ENCODE measurements around the gene GRK3.

GRK3 gene

DNA sequence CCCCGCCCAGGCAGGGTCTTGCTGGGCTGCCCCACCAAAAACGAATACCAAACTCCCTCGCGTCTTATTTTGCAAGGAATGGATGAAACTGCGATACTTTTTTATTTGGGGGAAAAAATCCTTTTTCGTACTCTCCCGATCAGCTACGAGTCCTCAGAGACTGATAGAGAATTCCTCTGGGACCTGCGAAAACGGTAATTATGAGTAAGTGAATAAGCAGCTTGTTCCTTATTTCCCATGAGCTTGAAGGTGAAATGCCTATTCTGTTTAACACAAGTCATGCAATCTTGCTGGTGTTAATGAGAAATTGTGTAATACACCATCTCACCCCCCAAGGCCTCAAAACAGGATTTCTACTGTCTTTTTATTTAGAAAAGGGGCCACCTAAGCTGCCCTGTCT lies 5.5 kb downstream of the GRK3 start:
- TF ChIP-seq GATA2 (IDR thresholded peaks at IDR 0.05; ENCODE audit: low read depth, low read length) (no peak), GATA3 (IDR thresholded peaks at IDR 0.05; ENCODE audit: low read depth, low read length) (no peak)

DNA sequence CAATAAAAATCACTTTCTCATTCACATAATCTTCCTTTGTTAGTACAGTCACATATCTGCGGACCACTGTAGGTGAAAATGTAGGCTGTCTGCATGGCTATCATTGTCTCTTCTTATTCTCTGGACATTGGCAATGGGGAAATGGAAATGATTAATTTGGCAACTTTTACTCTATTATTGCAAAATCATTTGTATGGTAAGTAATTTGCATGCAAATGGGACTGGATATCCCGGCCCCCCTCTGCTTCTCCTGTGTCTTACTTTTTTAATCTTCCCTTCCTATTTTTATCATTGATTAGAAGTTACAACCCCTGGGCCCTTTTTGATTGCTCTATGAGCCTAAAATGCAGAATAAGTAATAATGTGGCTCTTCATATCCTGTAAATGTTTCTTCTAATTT lies 6.0 kb downstream of the GRK3 start:
- TF ChIP-seq GATA2 (IDR thresholded peaks at IDR 0.05; ENCODE audit: low read depth, low read length) (no peak), GATA3 (IDR thresholded peaks at IDR 0.05; ENCODE audit: low read depth, low read length) (no peak)

DNA sequence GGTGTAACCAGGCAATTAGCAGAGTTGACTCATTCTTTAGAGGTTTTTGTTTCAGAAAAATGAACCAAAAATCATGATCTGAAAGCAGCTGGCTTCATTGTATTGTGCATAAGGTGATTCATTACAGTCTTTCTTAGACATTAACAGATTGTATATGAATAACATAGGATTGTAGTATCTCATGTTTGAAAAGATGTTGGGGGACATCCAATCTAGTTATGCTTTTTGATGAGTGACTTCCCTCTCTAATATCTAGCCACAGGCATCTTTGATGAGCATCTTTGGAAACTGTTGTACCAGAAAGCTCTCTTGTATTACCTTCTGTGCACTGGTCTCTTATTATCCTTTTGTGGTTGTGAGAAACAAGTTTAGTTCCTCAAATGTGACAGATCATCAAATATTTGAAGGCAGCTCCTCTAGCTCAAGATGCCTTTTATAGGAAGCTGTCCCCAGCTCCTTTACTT lies 8.3 kb downstream of the GRK3 start:
- no peak for TF ChIP-seq GATA3 (IDR thresholded peaks at IDR 0.05; ENCODE audit: low read depth, low read length)
- no peak for TF ChIP-seq GATA2 (IDR thresholded peaks at IDR 0.05; ENCODE audit: low read depth, low read length)

DNA sequence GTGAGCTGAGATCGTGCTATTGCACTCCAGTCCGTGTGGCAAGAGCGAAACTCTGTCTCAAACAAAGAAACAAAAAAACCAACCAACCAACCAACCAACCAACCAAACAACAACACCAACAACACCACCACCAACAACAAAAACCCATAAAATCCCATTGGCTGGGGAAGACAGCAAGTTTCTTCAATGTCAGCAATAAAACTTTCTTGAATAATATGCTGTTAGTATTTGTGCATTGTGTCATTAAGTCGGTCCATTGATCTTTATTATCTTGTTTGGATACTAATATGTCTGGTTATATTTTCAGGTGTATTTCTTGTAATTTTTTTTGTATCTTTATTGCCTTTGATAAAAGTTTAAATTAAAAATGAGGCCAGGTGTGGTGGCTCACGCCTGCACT lies 9.4 kb downstream of the GRK3 start:
- TF ChIP-seq GATA3 (IDR thresholded peaks at IDR 0.05; ENCODE audit: low read depth, low read length) (no peak), GATA2 (IDR thresholded peaks at IDR 0.05; ENCODE audit: low read depth, low read length) (no peak)

GRCh38 chr22:25574736-25575135 lies 10.3 kb downstream of the GRK3 start:
- TF ChIP-seq GATA2 (IDR thresholded peaks at IDR 0.05; ENCODE audit: low read depth, low read length) (no peak), GATA3 (IDR thresholded peaks at IDR 0.05; ENCODE audit: low read depth, low read length) (no peak)

DNA sequence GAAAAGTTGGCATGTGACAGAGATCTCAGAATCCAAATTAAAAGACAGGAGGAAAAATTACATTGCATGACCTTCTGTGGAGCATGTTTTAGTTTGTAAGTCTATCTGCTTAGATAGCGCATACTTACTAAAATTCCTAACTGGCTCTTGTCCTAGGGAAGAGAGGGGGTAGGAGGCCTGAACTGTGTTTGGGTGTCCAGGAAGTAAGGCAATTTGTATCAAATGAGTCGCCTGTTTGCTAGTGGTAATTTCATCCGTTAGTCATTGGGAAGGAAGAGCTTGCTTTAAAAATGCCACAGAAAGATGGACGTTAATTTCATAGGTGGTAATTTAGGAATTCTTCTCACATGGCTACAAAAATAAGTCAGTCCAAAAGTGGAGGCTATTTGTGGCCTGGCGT lies 18.5 kb downstream of the GRK3 start:
- TF ChIP-seq GATA2 (IDR thresholded peaks at IDR 0.05; ENCODE audit: low read depth, low read length): no peak
- TF ChIP-seq GATA3 (IDR thresholded peaks at IDR 0.05; ENCODE audit: low read depth, low read length): no peak

- TF ChIP-seq GATA3 (IDR thresholded peaks at IDR 0.05; ENCODE audit: low read depth, low read length) (no peak), GATA2 (IDR thresholded peaks at IDR 0.05; ENCODE audit: low read depth, low read length) (no peak)
Measured at GRCh38 chr22:25598609-25599008, 34.1 kb downstream of the GRK3 start.

DNA sequence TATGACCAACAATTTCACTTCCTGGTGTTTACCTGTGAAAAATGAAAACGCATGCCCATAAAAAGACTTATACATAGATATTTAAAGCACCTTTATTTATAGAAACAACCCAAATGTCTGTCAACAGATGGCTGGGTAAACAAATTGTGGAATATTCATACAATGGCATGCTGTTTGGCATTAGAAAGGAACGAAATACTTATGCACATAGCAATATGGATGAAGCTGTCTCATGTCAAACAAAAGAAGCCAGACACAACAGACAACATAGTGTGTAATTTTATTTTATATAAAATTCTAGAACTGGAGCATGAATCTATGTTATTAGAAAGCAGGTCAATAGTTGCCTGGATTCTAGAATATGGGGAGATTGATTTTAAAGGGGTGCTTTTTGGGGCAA lies 38.0 kb downstream of the GRK3 start:
- no peak for TF ChIP-seq GATA2 (IDR thresholded peaks at IDR 0.05; ENCODE audit: low read depth, low read length)
- TF ChIP-seq GATA3 (IDR thresholded peaks at IDR 0.05; ENCODE audit: low read depth, low read length): no peak

DNA sequence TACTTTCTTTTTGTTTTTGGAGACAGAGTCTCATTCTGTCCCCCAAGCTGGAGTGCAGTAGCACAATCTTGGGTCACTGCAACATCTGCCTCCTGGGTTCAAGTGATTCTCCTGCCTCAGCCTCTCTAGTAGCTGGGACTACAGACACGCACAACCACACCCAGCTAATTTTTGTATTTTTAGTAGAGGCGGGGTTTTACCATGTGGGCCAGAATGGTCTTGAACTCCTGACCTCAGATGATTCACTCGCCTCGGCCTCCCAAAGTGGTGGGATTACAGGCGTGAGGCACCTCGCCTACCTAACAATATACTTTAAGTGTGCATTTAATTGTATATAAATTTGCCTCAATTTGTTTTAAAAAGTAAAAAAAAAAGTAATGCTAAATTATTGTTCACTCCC lies 38.4 kb downstream of the GRK3 start:
- no peak for TF ChIP-seq GATA3 (IDR thresholded peaks at IDR 0.05; ENCODE audit: low read depth, low read length)
- no peak for TF ChIP-seq GATA2 (IDR thresholded peaks at IDR 0.05; ENCODE audit: low read depth, low read length)

GRCh38 chr22:25621986-25622385 lies 57.5 kb downstream of the GRK3 start:
- TF ChIP-seq GATA2 (IDR thresholded peaks at IDR 0.05; ENCODE audit: low read depth, low read length): no peak
- no peak for TF ChIP-seq GATA3 (IDR thresholded peaks at IDR 0.05; ENCODE audit: low read depth, low read length)

DNA sequence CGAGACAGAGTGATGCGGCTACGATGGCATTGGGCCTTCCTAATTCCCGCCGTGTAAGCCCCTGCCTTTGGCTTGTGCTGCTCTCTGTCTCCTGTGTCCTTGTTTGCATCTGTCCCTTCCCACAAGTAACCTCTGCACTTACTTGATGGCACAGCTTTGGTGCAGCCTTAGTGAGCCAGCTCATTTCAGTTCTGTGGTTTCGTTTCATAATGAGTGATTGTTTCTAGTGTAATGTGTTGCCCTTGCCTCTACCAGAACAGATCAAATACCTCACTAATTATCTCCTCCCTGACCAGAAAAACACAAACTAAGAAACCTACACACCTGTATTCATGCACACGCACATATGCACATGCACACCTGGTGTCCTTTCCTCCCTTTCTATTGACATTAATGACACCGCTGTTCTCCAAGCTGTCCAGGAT lies 58.8 kb downstream of the GRK3 start:
- no peak for TF ChIP-seq GATA2 (IDR thresholded peaks at IDR 0.05; ENCODE audit: low read depth, low read length)
- TF ChIP-seq GATA3 (IDR thresholded peaks at IDR 0.05; ENCODE audit: low read depth, low read length): no peak

DNA sequence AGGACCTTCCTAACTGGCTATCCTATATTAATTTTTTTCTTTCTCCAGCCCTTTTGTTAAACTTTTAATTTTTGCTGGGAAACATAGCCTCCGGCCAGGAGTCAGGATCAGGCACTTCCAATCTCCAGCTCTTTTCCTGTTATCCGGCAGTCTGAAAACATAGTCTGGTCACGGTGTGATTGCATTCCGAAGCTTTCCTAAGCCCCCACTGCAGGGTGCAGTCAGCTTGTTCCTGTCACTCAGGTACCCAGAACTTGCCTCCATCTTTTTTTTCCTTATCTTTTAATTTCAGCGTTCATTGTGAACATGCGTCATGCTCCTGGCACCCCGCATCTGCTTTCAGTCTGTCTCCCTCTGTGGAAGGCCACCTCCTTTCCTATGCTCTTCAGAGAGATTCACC lies 59.4 kb downstream of the GRK3 start:
- no peak for TF ChIP-seq GATA3 (IDR thresholded peaks at IDR 0.05; ENCODE audit: low read depth, low read length)
- TF ChIP-seq GATA2 (IDR thresholded peaks at IDR 0.05; ENCODE audit: low read depth, low read length): no peak

DNA sequence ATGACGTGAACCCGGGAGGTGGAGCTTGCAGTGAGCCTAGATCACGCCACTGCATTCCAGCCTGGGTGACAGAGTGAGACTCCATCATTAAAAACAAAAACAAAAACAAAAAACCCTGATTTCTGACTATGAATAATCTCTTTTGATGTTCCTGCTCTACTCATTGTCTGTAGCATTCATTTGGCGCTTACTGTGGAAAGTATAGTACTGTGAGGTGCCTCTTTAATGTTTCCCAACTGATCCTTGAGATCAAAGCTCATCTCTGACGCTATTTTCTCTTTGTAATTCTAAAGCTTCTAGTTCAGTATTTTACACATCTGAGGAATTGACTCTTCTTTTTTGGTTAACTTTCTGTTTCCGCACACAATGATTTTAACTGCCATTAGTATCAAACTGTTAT lies 60.0 kb downstream of the GRK3 start:
- TF ChIP-seq GATA3 (IDR thresholded peaks at IDR 0.05; ENCODE audit: low read depth, low read length) (no peak), GATA2 (IDR thresholded peaks at IDR 0.05; ENCODE audit: low read depth, low read length) (no peak)

GRCh38 chr22:25626624-25626990 lies 62.1 kb downstream of the GRK3 start:
- TF ChIP-seq GATA2 (IDR thresholded peaks at IDR 0.05; ENCODE audit: low read depth, low read length): no peak
- no peak for TF ChIP-seq GATA3 (IDR thresholded peaks at IDR 0.05; ENCODE audit: low read depth, low read length)

DNA sequence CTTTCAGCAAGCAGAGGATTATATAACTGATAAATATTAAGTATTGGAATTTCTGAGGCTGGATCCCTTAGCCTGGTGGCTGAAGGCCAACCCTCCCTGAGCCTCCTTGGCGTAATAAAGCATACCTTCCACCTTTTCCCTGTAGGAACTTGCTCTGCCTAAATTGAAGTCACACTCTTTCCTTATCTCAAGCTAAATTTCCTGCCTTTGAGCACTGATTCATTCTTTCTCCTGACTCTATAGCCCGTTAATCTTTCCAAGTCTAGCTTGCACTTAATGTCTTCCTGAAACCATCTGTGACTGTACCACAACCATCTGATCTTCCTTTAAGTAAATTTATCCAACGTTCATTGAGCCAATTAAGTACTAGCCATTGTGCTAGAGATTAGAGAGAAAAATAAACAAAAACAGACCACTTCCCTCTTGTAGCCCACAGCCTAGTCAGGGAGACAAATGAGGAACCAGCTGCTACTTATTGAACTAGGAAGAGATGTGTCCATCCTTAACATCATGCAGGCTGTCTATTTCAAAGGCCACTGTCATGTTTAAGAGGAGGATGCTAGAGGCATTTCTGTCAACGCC lies 62.9 kb downstream of the GRK3 start:
- TF ChIP-seq GATA2 (IDR thresholded peaks at IDR 0.05; ENCODE audit: low read depth, low read length): 0 out of 2 replicates have a peak, but pooled peaks have one; percentile 19
- TF ChIP-seq GATA3 (IDR thresholded peaks at IDR 0.05; ENCODE audit: low read depth, low read length): no peak

GRCh38 chr22:25628494-25628893 lies 64.0 kb downstream of the GRK3 start:
- TF ChIP-seq GATA2 (IDR thresholded peaks at IDR 0.05; ENCODE audit: low read depth, low read length) (no peak), GATA3 (IDR thresholded peaks at IDR 0.05; ENCODE audit: low read depth, low read length) (no peak)

Data from SH-SY5Y (cell line).